ENCODE data around the gene CDH4.

DNA sequence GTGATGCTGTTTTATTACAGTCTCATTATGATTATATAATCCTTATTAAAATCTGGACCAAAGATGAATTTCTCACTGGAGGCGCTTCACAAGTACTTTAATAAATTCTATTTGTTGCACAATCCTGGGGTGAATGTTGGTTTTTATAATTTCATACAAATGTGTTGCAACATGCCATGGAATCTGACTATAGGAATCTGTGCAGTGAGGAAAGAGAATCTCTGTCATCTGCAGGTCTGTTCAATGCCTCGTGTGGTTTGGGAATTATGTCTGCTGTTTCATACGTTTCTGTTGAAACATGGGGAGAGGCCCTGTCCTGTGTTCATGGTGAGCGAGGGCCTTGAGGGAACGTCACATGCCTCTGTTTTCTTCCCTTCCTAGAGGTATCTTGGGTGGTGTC is 277.3 kb downstream of the CDH4 start:
- TF ChIP-seq POLR2A (IDR thresholded peaks at IDR 0.05), result no peak
- TF ChIP-seq, protein P1, sequence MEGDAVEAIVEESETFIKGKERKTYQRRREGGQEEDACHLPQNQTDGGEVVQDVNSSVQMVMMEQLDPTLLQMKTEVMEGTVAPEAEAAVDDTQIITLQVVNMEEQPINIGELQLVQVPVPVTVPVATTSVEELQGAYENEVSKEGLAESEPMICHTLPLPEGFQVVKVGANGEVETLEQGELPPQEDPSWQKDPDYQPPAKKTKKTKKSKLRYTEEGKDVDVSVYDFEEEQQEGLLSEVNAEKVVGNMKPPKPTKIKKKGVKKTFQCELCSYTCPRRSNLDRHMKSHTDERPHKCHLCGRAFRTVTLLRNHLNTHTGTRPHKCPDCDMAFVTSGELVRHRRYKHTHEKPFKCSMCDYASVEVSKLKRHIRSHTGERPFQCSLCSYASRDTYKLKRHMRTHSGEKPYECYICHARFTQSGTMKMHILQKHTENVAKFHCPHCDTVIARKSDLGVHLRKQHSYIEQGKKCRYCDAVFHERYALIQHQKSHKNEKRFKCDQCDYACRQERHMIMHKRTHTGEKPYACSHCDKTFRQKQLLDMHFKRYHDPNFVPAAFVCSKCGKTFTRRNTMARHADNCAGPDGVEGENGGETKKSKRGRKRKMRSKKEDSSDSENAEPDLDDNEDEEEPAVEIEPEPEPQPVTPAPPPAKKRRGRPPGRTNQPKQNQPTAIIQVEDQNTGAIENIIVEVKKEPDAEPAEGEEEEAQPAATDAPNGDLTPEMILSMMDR (IDR thresholded peaks at IDR 0.05), result no peak

Measured in ovary (tissue), 3 donors.